HG03108 (cell line): ENCODE data around the gene TEAD1.

Experiments
- ATAC-seq: cut with Tn5 transposase; IDR thresholded peaks from one replicate; pipeline ENCODE4 v1.9.1; 2021; ENCODE audit warnings: moderate library complexity; ENCODE audit not compliant: unreplicated experiment

TEAD1 gene

DNA sequence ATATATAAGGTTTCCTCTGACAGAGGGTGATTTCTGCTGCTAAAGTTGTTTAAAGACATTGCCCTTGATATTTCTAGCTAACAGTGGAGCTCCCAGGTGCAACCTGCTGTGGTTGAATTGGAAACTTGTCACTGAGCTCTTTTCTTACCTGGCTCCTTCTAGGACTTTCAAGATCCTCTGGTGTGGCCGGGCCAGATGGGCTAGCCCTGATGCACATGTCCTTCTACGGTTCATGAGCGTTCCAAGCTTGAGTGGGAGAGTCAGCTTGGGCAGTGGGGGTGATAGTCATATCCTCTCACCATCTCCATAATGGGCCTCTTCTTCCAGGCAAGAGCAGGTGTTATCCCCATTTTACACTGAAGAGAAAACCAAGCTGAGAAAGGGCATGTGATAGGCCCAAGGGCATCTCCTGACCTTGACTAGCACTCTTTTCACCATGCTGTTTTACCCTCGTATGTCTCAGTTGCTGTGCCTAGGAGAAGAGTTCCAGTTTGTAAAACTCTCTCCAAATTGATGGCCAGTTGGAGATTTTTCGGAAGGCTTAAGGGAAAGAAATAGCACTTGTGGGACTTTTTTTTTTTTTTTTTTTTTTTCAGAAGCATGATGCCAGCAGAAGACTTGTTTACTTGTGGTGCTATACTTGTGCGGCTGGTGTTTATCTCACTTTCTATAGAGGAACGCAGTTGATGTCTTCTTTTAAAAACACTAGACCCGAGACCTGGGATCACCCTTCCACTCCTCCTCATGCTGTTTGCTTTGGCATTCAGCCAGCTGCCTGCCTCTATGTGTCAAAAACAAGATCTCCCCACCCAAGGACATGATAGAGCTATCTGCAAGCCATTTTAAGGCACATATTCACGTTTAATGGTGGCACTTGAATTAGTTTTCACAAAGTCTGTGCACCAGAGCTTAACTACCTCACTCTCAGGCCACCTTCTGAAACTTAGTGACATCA lies 32.6 kb downstream of the TEAD1 start:
- ATAC-seq: no peak

DNA sequence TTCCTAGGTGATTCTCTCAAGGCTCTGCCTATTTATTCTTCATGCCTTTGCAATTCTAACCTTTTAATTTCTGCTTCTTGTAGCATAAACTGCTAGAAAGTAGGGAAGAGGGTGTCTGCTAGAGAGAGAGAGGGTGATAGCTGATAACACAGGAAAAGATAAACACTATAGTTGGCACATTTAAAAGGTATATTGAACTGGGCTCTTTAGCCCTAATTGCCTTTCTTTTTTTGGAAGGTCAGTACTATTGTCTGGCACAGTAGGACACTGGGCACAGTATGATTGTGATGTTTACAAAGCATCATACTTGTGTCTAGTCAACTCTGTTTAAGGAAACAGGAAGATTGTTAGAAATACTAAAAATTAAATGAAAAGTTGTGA lies 33.3 kb downstream of the TEAD1 start:
- no peak for ATAC-seq

DNA sequence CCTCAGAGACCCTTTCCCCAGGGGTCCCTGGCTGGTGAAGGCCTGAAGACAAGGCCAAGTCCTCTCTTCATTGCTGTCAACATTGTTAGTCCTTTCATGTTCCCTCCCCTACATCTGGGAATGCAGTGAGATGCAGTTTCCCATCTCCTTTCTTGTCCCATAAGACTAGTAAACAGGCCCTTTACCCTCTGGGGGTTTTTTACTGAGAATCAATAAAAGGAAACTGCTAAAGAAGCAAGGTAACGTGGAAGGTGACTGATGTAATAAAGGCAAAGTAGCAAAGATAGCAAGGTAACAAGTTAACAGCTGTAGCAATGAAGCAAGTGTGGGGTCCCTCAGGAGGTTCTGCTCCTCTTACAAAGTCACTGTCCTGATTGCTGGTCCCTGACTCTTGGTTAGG lies 37.3 kb downstream of the TEAD1 start:
- ATAC-seq: no peak

DNA sequence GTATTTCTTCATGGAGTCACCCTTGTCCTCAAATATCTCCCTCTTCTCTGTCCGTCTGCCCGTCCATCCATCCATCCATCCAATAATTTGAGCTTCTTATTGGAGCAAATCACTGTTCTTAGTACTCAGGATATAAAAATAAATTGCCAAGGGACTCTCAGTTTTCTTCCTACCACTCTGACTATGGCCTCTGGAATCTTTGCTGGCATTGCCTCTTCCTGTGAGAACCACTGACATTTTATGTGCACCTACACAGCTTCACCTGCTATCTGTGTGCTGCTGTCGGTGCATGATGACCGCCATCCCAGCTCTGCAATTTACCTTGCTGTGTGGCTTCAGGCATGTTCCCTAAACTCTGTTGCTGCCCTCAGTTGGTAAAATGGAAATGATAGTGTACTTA lies 37.9 kb downstream of the TEAD1 start:
- no peak for ATAC-seq

DNA sequence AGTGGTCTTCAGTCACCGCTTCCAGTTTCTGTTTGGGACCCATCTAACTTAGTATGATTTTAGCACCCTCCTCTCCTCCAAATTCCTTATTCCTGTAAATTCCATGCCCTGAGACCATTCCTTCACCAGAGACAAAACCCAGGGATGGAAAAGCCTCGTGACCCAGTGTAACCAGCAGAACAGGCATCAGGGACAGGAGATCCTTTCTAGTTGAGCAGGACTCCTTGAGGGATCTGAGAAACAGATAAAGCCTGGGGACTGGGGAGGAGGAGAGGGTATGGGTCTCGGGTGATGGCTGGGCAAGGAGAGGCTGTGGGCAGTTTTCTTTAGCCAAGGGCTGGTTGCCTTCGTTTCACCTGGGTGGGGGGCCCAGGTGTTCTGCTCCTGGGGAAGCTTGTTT lies 40.9 kb downstream of the TEAD1 start:
- ATAC-seq: no peak

DNA sequence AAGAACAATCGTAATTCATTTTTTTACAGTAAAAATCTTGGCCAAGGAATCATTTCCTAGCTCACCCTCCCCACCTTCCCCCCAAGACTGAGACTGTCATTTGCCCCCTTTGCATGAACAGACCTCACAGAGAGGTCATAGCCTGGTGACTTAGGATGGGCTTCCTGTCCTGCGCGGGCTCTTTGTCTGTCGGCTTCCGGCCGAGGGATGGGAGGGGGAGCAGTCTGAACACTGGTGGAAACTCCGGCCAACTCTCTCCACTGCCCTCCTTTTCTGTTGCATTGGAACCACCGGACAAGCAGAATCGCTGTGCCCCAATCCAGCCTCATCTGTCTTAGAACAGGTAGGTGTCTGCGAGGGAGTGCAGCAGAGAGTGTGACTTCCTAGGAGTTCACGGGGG lies 41.7 kb downstream of the TEAD1 start:
- ATAC-seq: no peak

DNA sequence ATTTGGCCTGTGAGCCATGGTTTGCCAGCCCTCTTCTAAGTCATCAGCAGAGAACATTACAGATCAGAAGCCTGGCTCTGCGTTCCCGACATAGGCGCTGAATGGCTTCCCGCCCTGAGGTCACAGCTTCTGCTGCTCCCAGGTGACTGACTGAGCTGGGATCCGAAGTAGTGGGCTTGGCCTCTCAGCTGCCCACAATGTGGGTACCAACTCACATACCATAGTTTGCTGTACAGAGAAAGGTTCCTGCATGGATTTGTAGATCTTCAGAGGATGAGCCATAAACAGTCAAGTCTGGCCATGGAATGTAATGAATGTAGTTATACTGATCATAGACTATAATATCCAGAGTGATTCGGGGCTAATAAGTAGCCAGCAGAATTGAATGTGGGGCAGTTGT lies 42.6 kb downstream of the TEAD1 start:
- ATAC-seq: no peak

DNA sequence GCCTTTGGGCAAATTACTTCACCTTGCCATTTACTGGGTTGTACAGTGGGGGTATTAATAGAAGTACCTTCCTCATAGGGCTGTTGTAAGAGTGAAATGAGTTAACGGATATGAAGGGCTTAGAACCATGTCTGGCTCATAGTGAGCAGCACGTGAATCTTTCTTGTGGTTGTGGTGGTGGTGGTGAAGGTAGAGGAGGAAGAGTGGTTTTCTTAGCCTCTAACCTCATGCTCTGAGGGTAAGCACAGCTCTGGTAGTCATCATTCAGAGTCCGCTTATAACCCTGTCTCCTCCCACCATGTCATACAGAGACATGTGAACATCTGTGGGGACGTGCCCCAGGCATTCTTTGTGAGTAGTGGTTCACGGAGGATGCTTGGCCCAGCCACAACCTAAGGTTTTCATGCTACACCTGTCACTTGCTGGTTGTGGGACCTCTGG lies 43.6 kb downstream of the TEAD1 start:
- ATAC-seq: peak; percentile 88

DNA sequence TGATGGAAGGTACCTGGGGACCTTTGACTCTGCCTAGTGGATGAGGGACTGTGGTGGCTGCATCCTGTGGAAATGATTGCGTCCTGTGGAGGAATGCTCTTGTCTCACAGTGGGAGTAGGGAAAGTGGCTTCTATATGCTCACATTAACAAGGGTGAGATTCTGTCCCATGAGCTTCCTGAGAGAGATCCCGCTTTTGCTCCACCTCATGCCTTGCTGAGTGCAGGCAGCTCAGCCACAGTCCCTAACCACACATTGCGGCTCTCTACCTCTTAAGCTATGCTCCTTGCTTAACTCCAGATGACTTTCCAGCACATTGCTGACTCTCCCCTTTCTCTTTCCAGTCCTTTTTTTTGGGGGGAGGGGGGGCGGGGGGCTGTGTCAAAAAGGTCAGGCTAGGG lies 45.0 kb downstream of the TEAD1 start:
- no peak for ATAC-seq

DNA sequence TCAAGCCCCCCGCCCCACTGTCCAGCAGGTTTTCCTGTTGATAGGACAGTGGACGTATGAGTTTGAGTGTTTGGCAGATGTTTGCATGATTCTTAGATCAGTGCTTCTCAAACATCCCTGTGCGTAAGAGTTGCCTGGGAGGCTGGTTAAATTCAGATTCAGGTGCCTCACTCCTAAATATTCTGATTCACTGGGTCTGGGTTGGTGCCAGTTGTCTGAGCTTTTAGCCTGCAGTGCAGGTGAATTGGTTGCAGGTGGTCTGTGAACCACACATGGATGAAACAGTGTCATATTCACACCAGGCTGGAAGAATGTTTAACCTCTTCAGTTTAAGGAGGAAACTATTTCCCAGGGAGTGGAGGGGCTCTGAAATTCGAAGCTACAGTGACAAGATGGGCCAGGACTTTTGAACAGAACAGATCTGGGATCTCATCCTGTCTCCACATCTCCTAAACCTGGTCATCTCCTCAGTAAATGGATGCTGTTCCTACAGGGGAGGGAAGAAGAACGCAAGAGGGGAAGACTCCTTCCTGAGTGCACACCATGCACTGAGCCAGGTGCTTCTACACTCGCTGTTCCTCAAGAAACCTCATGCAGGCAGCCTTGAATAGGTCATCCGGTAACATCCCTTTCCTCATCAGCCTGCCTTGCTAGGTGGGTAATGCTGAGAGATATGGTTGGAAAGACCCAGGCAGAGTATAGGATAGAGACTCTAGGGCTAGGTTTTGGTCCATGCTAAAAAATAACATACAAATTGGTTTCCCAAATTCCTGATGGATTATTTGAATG lies 47.8 kb downstream of the TEAD1 start:
- no peak for ATAC-seq

DNA sequence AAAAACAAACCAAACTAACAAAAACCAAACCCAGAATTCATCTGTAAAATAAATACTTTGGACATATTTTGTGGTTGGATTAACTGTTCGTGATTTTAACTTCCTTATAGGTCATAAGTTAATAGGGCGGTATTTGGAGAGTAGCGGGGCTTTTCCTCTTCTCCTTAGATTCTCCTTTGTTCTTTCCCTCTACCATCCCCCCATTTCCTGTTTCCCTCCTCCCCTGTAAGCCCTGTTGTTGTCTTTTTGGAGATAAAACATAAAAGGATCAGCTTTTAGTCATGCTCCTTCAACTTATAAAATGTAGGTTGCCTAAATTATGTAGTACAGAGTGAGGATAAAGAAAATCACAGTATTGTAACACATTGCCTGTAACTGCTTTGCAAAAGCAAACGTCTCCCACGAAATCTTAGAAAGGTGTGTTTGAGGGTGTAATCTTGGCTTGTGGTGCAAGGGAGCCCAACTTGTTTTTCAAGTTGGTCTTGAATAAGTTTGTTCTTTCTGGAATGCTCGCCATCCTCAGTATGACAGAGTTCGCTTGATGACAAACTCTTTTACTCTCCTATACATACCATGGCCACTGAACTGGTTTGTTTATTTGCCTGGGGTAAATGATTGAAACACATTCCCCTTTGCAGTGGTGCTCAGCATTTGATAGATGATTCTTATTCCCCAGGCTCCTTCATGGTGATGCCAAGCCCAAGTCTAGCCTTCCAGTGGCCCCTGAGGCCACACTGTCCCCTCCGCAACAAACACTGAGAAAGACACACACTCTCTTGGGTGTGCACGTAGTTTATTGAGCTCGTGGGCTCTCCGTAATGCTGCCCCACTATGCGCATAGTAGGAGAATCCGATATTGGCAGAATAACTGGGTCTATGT lies 49.4 kb downstream of the TEAD1 start:
- no peak for ATAC-seq

DNA sequence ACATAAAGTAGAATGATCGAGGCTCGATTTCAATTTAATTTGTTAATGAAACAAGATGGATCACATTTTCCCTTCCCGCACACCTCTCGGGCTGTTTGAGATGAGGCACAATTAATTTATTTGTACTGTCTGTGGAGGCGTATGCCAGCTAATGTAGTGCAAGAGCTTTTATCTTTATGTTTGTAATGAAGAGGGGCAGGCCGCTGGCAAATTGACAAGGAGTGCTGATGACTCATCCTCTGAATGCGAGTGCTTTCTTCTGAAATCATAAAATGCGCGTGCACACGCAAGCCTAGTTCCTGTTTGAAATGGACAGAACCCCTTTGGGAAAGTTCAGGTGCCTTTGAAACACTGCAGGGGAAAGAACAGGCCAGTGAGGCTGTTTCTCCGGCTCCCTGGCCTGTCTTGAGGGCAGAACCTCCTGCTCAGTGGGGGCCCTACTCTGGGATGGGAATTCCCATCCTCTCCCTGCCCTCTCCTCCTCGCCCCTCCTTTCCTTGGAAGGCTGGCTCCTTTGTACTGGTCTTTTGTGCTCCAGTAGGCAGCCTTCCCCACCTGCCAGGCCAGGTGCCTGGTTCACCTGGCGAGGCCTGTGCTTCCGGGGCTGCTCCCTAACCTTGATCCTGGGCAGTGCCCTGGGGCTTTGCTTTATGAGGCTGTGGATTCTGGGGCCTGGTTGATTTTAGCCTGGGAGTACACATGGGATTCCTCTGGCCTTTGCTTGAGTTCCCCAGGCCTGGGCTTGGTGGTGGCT lies 50.3 kb downstream of the TEAD1 start:
- ATAC-seq: no peak

DNA sequence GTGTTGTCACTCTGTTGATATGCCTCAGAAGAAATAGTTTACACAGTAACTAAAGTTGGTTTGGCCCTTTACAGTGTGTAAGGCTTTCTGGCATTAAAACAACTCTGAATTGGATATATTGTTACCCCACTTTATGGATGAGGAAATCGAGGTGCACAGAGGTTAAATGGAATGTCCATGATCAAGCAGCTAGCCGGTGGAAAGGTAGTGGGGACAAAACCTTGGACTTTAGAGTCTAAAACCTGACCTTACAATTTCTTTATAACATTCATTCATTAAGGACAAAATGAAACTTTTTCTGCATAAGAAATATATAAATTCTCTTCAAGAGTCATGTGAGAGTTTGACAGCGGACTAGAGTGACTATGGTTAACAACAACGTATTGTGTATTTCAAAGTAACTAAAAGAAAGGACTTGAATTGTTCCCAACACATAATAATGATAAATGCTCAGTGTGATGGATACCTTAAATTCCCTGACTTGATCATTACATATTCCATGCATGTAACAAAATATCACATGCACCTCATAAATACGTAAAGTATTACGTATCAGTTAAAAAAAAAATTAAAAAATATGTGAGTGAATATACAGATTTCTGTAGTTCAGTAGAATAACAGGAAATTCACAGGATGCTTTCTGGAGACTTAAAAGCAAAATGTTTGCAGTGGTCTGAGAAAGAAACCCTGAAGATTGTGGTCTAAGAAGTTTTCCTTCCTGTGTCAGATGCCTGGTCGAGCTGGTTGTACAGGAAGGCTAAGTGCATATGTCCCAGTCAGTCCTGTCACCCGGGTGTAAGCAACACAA lies 51.0 kb downstream of the TEAD1 start:
- no peak for ATAC-seq

DNA sequence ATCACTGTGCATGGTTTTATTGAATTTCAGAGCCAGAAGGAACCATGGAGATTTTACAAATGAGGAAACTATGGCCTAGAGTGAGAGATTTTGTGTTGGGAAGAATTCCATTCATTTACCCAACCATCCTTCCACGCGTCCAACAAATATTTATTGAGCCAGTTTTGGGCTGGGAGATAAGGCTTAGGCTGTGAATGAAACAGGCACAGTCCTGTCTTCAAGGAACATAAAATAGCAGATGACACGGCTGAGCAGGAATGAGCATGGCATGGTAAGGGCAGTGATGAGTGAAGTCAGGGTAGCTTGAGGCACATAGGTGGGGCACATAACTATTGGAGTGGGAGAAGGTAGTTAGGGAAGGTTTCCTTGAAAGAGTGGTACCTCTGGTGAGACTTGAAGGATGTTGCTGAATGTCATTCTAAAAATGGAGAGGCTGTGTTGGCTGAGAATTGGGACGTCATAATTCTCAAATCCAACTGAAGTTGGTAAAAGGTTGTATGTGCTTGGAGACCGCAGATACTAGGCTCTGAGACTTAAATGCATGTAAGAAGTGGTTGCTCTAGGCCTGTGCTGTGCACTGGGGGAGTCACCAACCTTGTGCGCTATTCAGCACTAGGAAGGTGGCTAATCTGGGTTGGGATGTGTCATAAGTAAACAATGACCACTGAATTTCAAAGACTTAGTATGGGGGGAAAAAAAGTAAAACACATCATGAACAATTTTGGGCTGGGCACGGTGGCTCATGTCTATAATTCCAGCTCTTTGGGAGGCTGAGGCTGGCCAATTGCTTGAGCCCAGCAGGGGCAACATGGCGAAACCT lies 51.9 kb downstream of the TEAD1 start:
- ATAC-seq: no peak

DNA sequence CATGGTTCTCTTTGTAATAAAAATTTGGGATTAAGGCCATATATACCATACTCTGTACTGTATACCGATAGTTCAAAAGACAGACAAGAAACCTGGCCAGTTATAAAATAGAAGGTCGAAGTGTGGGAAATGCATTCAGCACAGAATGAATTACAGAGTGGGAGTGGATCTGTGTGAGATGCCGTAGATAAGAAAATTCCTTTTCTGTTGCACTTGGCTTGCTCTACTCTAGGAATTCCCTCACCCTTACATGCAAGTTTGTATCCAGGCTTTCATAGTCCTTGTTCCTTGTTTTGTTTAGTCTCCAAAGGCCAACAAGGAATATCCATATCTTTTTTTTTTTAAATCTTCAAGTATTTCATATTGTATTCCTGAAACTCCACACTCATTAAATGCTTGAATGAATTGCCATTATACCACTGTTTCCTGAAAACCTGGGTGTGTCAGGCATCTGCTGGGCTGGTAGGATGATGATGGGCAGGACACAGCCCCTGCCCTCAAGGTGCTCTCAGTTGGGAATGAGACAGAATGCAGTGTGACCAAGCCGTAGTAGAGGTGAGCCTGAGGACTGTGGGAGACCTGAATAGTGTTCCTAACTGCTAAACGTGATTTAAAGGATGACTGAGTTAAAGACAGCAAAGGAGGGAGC lies 53.5 kb downstream of the TEAD1 start:
- ATAC-seq: no peak

DNA sequence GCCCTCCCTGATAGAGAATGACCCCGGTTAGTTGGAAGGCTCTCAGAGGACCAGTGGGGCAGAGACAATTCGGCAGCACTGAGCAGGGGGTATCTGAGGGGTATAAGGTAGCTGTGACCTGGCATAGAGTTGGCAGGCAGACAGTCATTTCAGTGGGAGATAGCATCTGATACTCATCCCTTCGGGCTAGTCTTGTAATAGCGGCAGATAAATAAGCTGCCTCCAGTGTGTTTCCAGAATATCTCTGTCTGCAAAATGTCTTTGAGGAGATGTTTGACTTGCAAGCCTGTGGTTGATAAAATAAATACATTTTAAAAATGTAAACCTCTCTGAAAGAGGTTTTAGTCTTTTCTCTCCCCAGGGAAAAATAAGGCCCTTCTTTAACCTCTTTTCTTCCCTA lies 54.2 kb downstream of the TEAD1 start:
- ATAC-seq: no peak

DNA sequence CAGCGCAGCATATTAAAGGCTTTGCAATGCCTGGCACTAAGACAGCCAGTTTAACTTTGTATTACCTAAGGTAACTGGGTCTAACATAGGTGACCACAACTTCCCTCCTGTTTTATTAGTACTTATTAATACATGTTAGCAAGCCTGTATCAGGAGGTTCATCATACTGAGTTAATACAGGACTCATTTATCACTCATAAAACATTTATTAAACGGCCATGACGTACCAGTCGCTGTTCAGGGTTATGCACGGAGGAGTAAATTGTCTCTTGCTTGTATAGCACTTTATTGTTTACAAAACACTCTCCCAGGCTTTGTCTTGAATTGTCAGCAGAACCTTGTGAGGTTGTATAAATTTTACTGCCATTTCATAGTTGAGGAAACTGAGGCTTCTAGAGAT lies 55.7 kb downstream of the TEAD1 start:
- ATAC-seq: no peak

DNA sequence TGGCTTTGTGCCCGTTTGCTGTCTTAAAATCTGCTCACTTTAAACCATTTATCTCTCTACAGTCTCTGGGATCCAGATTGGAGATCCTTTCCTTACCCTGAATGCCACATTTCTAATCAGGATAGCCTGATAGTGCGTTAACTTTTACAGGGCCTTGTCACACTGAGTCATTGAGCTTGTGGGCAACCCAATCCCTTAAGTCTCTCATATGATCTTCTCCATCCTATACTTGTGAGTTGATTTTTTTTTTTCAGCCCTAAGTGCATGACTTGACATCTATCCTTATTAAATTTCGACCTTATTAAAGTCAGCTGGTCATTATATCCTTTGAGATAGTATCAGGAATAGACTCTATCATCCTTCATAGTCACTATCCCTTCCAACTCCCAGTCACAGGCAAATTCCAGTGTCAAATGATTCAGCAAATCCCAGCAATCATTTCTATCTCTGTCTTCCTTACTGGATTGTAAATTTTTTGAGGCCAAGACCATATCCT lies 57.7 kb downstream of the TEAD1 start:
- ATAC-seq: no peak
